OCI-LY7 (cell line): ENCODE results near the gene GRN. TPM values are rescaled to one million over a fixed set of nuclear protein-coding genes. Genes with fewer than 3 reads are reported as not detected.

Source experiments
- BruUV-seq: library from RNA; stranded (reverse); fragments of 400-500 nt; replicated peaks from 2 replicates; lab custom pipeline; 2021; lab: Mats Ljungman, UMichigan
- CTCF ChIA-PET: fragments of 300-600 bp; sonication (Branson Sonifier 250); formaldehyde crosslinking; loops from one replicate; lab custom pipeline; 2022; ENCODE audit warnings: antibody characterized with exemption; ENCODE audit not compliant: unreplicated experiment; lab: Charles Lee
- POLR2A ChIA-PET: fragments of 300-600 bp; sonication (Branson Sonifier 250); formaldehyde crosslinking; loops from one replicate; lab custom pipeline; 2022; ENCODE audit warnings: antibody characterized with exemption; lab: Charles Lee
- DNase-seq: peaks from one replicate; pipeline ENCODE4 v3.0.0-alpha.2; 2015; ENCODE audit warnings: low spot score
- H2AFZ ChIP-seq: fragments of 200-600 bp; sonication (generic), shearing (Covaris generic); 2 replicates; pipeline ENCODE4 v1.6.1; 2014; ENCODE audit warnings: mild to moderate bottlenecking, antibody characterized with exemption, low read length, moderate library complexity
- H3K27ac ChIP-seq: fragments of 200-600 bp; sonication (generic); 2 replicates; pipeline ENCODE4 v1.5.1; 2014; ENCODE audit warnings: mixed run types, low read depth, mild to moderate bottlenecking, moderate library complexity, low read length, inconsistent platforms; ENCODE audit not compliant: poor library complexity, severe bottlenecking
- H3K36me3 ChIP-seq: fragments of 200-600 bp; sonication (generic); 2 replicates; pipeline ENCODE4 v1.6.1; 2014; ENCODE audit warnings: mild to moderate bottlenecking, antibody characterized with exemption, low read length, moderate library complexity, mixed read lengths; ENCODE audit not compliant: insufficient read depth
- H3K4me1 ChIP-seq: fragments of 200-600 bp; sonication (generic); 2 replicates; pipeline ENCODE4 v1.5.1; 2014; ENCODE audit warnings: mild to moderate bottlenecking, low read length; ENCODE audit not compliant: insufficient read depth, poor library complexity, severe bottlenecking
- H3K4me2 ChIP-seq: fragments of 200-600 bp; sonication (generic); 2 replicates; pipeline ENCODE4 v1.6.1; 2014; ENCODE audit warnings: mild to moderate bottlenecking, low read length
- H3K4me3 ChIP-seq: fragments of 200-600 bp; sonication (generic); 2 replicates; pipeline ENCODE4 v1.5.1; 2014; ENCODE audit warnings: mild to moderate bottlenecking, low read depth, low read length; ENCODE audit not compliant: poor library complexity, severe bottlenecking
- H3K79me2 ChIP-seq: fragments of 200-600 bp; sonication (generic); 2 replicates; pipeline ENCODE4 v1.6.1; 2016; ENCODE audit warnings: low read depth, mild to moderate bottlenecking, low read length, moderate library complexity, mixed read lengths; ENCODE audit not compliant: insufficient read depth
- H3K9me2 ChIP-seq: fragments of 200-600 bp; sonication (generic); 2 replicates; pipeline ENCODE4 v1.6.1; 2016; ENCODE audit warnings: mild to moderate bottlenecking, low read length, mixed read lengths; ENCODE audit not compliant: insufficient read depth
- H3K9me3 ChIP-seq: fragments of 200-600 bp; sonication (generic); 2 replicates; pipeline ENCODE4 v1.6.1; 2014; ENCODE audit warnings: mild to moderate bottlenecking, mixed run types, low read length, mixed read lengths
- H4K20me1 ChIP-seq: fragments of 200-600 bp; sonication (generic); 2 replicates; pipeline ENCODE4 v1.6.1; 2014; ENCODE audit warnings: mild to moderate bottlenecking, antibody characterized with exemption, low read length, moderate library complexity, mixed read lengths; ENCODE audit not compliant: insufficient read depth
- EZH2phosphoT487 ChIP-seq: fragments of 200-600 bp; sonication (generic); IDR thresholded peaks from 2 replicates; pipeline ENCODE4 v1.6.1; 2018; ENCODE audit warnings: low read depth, borderline replicate concordance, mild to moderate bottlenecking, mixed run types, antibody characterized with exemption, low read length, moderate library complexity, mixed read lengths
- intact Hi-C: fragments of 100-400 bp; cut with micrococcal nuclease; formaldehyde crosslinking; loops from one replicate; pipeline ENCODE4 v1.10.0; 2022; ENCODE audit not compliant: unreplicated experiment
- total RNA-seq, 2 experiments: library from RNA; depleted of rRNA in 1 of 2; stranded (reverse); fragments of >200 nt in 1 of 2; shearing (Covaris generic) in 1 of 2; gene quantifications; 2 replicates each; pipeline ENCODE4 v1.2.3, GENCODE V29; 2014 to 2022
- TF ChIP-seq, protein P1 (sequence below): fragments of 200-600 bp; sonication (generic); conservative IDR thresholded peaks from 2 replicates; pipeline ENCODE4 v1.5.1; 2014; ENCODE audit warnings: mild to moderate bottlenecking, antibody characterized with exemption, low read length, moderate library complexity, mixed read lengths

The GRN gene
- total RNA-seq, 2 experiments from 2014 or later: 203 to 247 TPM

DNA sequence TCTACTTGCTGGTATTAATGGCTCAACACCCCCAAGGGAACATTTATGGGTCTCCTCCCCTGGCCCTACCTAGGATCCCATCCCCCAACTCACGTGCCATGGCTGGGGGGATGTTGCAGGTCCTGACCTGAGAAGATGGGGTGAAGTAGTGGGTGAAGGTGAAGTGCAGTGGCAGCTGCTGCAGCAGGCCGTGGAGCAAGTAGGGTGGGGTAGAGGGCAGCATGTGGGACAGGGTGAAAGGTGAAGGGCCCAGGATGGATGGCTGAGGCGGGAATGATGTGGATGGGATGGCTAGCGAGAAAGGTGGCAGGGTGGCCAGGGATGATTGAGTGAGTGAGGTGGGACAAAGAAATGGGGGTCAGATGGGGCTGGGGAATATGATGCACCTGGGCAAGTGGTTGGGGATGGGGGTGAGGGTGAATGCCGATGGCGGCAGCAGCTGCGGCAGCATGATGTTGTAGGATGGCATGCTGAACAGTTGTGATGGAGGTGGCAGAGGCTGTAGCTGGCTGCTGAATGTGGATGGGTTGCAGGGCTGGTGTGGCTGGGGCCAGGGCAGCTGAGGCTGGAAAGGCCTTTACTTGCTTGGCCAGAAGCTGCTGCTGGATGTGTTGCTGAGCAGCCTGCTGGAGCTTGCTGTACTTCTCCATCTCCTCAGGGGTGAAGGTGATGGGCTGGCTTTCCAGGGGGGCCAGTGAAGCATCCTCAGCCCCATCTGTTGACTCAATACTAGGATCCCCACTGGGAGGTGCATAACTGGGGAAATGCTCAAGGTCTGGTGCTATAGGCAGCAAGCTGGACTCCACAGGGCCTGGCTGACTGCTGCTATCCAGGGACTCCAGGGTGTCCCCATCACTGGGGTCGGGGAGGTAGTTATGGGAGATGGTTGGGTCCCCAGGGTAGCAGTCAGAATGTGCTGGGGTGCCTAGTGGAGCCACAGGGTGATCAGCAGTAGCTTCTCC is 52.7 kb downstream of the GRN start:
- H3K4me1 ChIP-seq: peaks cover 3% of the 10 kb centered on the region
- DNase-seq: no peak
- H3K9me2 ChIP-seq: no peaks in the 10 kb centered on the region
- no peak overlapping the region for H3K4me2 ChIP-seq
- H3K4me3 ChIP-seq: no peak overlapping the region
- TF ChIP-seq, protein P1, sequence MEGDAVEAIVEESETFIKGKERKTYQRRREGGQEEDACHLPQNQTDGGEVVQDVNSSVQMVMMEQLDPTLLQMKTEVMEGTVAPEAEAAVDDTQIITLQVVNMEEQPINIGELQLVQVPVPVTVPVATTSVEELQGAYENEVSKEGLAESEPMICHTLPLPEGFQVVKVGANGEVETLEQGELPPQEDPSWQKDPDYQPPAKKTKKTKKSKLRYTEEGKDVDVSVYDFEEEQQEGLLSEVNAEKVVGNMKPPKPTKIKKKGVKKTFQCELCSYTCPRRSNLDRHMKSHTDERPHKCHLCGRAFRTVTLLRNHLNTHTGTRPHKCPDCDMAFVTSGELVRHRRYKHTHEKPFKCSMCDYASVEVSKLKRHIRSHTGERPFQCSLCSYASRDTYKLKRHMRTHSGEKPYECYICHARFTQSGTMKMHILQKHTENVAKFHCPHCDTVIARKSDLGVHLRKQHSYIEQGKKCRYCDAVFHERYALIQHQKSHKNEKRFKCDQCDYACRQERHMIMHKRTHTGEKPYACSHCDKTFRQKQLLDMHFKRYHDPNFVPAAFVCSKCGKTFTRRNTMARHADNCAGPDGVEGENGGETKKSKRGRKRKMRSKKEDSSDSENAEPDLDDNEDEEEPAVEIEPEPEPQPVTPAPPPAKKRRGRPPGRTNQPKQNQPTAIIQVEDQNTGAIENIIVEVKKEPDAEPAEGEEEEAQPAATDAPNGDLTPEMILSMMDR: no peak
- no peak for TF ChIP-seq EZH2phosphoT487
- no peaks in the 10 kb centered on the region for H3K9me3 ChIP-seq
- H3K36me3 ChIP-seq: peaks cover 52% of the 10 kb centered on the region
- H4K20me1 ChIP-seq: no peaks in the 10 kb centered on the region
- CTCF ChIA-PET: no interaction called here
- no peak overlapping the region for H3K27ac ChIP-seq
- intact Hi-C loops: no loop called here
- H2AFZ ChIP-seq: no peak overlapping the region
- POLR2A ChIA-PET: interaction anchor here (0.8 to 1.1 kb wide), 2 partner anchors 15 to 77 kb away, joined by 3 to 4 read pairs; no protein-coding TSS in a partner anchor
- no TSS peak for BruUV-seq
- no peaks in the 10 kb centered on the region for H3K79me2 ChIP-seq

DNA sequence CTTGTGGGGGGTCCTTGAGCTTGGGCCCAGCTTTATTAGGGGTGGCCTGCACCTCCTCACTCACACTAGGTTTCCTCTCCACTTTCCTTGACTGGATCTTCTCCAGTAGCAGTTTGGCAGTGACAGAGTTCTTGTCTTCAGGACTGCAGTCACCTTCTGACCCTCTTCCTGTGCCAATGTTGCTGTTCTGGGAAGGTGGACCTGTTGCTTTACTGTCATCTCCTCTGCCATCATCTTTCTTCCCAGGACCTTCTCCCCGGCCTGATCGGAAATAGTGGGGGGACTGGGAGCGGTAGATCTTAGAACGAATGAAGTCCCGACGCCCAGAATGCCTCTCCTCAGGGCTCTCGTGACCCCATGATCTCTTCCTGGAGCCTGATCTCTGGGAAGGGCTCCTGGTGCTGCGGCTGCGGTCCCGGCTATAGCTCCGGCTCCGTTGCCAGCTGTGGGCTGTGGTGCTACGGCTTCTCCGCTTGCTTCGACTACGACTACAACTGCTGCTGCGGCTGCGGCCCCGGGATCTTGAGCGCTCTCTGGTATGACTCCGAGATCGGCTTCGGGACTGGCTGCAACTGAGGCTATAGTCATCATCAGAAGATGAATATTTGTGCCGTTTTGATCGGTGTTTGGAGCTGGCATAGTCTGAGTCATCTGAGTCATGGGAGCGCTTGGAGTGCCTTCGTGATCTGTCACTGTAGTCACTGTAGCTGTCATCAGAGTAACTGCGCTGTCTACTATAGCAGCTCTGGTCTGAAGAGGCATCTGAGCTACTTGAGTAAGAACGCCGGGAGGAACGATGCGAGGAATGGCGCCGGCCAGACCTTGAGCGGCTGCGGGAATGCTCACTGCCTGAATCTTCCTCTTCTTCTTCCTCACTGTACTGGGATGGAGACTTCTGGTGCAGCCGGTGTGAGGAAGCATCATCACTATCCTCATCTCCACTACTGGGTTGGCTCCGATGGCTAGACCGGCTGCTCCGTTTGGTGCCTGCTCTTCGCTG is 53.9 kb downstream of the GRN start:
- BruUV-seq: no TSS peak
- Histone ChIP-seq H3K27ac (no peak overlapping the region), H4K20me1 (no peaks in the 10 kb centered on the region), H3K4me3 (no peak overlapping the region), H3K36me3 (peaks cover 63% of the 10 kb centered on the region), H3K4me2 (no peak overlapping the region), H3K9me2 (no peaks in the 10 kb centered on the region), H3K9me3 (no peaks in the 10 kb centered on the region), H3K4me1 (peaks cover 5% of the 10 kb centered on the region), H2AFZ (no peak overlapping the region), H3K79me2 (no peaks in the 10 kb centered on the region)
- POLR2A ChIA-PET: interaction anchor here (0.8 to 1.1 kb wide), 2 partner anchors 13 to 75 kb away, joined by 3 to 4 read pairs; no protein-coding TSS in a partner anchor
- no peak for TF ChIP-seq EZH2phosphoT487
- TF ChIP-seq, protein P1: no peak
- DNase-seq: no peak
- intact Hi-C loops: no loop called here
- CTCF ChIA-PET: no interaction called here
